Smooth muscle cell (in vitro differentiated cells): ENCODE data around the gene KCNQ4. TPM values are rescaled to one million over a fixed set of nuclear protein-coding genes. Genes with fewer than 3 reads are reported as not detected.

Source experiments
- DNase-seq: peaks from one replicate; lab custom pipeline; 2025; ENCODE audit not compliant: unreplicated experiment; lab: John Stamatoyannopoulos, UW
- H2AFZ ChIP-seq: fragments of 200-600 bp; sonication (generic); 2 replicates; pipeline ENCODE4 v1.6.0; 2016; ENCODE audit warnings: antibody characterized with exemption, low read depth, mild to moderate bottlenecking
- H3F3A ChIP-seq: fragments of 200-600 bp; sonication (generic); 2 replicates; pipeline ENCODE4 v1.6.0; 2017; ENCODE audit warnings: antibody characterized with exemption, low read depth
- H3K27ac ChIP-seq: fragments of 200-600 bp; sonication (generic); 2 replicates; pipeline ENCODE4 v1.5.1; 2016; ENCODE audit warnings: low read depth, mild to moderate bottlenecking
- H3K27me3 ChIP-seq: fragments of 200-600 bp; sonication (generic); 2 replicates; pipeline ENCODE4 v1.6.1; 2016; ENCODE audit warnings: low read depth, mild to moderate bottlenecking
- H3K36me3 ChIP-seq: fragments of 200-600 bp; sonication (generic); 2 replicates; pipeline ENCODE4 v1.5.1; 2016; ENCODE audit warnings: low read depth
- H3K4me1 ChIP-seq: fragments of 200-600 bp; sonication (generic); 2 replicates; pipeline ENCODE4 v1.5.1; 2016; ENCODE audit warnings: low read depth
- H3K4me2 ChIP-seq: fragments of 200-600 bp; sonication (generic); 2 replicates; pipeline ENCODE4 v1.6.0; 2016; ENCODE audit warnings: mild to moderate bottlenecking
- H3K4me3 ChIP-seq: fragments of 200-600 bp; sonication (generic); 2 replicates; pipeline ENCODE4 v1.5.1; 2016; ENCODE audit warnings: mild to moderate bottlenecking
- H3K79me2 ChIP-seq: fragments of 200-600 bp; sonication (generic); 2 replicates; pipeline ENCODE4 v1.6.0; 2016; ENCODE audit warnings: low read depth, mild to moderate bottlenecking
- H3K9ac ChIP-seq: fragments of 200-600 bp; sonication (generic); 2 replicates; pipeline ENCODE4 v1.6.0; 2016; ENCODE audit warnings: low read depth
- H3K9me3 ChIP-seq: fragments of 200-600 bp; sonication (generic); replicated peaks from 2 replicates; pipeline ENCODE4 v1.5.1; 2016; ENCODE audit warnings: low read depth
- H4K20me1 ChIP-seq: fragments of 200-600 bp; sonication (generic); 2 replicates; pipeline ENCODE4 v1.6.0; 2016; ENCODE audit warnings: low read depth
- WGBS: methylation state at CpG from one replicate; pipeline ENCODE4 v1.1.7; 2016; ENCODE audit warnings: low lambda C conversion rate; 5-methylcytosine and 5-hydroxymethylcytosine counted together
- polyA plus RNA-seq: library from polyadenylated mRNA; unstranded; fragments of >200 nt; fragmentation: Nextera tagmentation; extraction: Ambion mirVana; gene quantifications from 2 replicates; pipeline ENCODE4 v1.2.1, GENCODE V29; 2016
- total RNA-seq: library from RNA; depleted of rRNA; stranded (reverse); fragments of >200 nt; gene quantifications from 2 replicates; pipeline ENCODE4 v1.2.3, GENCODE V29; 2014
- TF ChIP-seq, protein P1 (sequence below): fragments of 200-600 bp; sonication (generic); IDR thresholded peaks from 2 replicates; pipeline ENCODE4 v1.5.1; 2017; ENCODE audit warnings: borderline replicate concordance, mild to moderate bottlenecking, antibody characterized with exemption; ENCODE audit not compliant: insufficient read depth, poor library complexity, severe bottlenecking

Gene KCNQ4
- total and polyA plus RNA-seq, 2 experiments from 2014 or later = 0.06 TPM; not detected in 1

DNA sequence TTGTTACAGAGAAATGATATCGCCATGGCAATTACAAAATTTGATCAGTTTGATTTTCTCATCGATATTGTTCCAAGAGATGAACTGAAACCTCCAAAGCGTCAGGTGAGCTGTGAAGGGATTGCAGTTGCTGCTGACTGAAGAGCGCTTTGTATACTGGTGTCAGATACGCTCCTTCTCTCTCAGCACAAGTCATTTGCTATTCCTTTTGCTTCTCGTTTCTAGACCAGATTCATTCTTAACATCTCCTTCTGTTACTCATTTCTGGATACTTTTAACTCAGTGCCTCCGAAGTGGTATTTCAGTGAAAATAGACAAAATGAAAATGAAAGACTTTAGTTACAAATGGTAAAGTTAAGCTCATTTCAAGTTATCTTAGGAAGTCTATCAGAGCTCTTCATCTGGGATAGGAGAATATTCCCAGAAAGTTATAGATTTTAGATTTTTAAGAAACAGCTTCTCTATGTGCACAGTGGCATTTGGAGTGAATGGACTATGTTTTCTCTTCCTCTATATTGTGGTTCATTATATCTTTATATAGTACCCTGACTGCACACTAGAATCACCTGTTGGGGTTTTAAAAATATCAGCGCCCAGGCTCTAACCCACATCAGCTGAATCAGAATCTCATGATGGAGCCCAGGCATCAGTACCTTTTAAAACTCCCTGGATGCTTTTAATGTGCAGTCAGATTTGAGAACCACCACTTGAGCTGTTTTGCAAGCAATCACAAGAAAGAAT, 30.3 kb upstream of the KCNQ4 start:
- 97% methylated on average over 8 of the region's 8 CpGs for WGBS
- Histone ChIP-seq H3K9ac (no peak overlapping the region), H3K27me3 (no peaks in the 10 kb centered on the region), H3K9me3 (no peaks in the 10 kb centered on the region), H3K4me1 (no peaks in the 10 kb centered on the region), H3K4me3 (no peak overlapping the region), H3K27ac (no peak overlapping the region), H4K20me1 (peaks cover 96% of the 10 kb centered on the region), H3K36me3 (peaks cover 14% of the 10 kb centered on the region), H3K79me2 (no peaks in the 10 kb centered on the region), H2AFZ (no peak overlapping the region), H3K4me2 (no peak overlapping the region), H3F3A (no peaks in the 10 kb centered on the region)
- TF ChIP-seq, protein P1, sequence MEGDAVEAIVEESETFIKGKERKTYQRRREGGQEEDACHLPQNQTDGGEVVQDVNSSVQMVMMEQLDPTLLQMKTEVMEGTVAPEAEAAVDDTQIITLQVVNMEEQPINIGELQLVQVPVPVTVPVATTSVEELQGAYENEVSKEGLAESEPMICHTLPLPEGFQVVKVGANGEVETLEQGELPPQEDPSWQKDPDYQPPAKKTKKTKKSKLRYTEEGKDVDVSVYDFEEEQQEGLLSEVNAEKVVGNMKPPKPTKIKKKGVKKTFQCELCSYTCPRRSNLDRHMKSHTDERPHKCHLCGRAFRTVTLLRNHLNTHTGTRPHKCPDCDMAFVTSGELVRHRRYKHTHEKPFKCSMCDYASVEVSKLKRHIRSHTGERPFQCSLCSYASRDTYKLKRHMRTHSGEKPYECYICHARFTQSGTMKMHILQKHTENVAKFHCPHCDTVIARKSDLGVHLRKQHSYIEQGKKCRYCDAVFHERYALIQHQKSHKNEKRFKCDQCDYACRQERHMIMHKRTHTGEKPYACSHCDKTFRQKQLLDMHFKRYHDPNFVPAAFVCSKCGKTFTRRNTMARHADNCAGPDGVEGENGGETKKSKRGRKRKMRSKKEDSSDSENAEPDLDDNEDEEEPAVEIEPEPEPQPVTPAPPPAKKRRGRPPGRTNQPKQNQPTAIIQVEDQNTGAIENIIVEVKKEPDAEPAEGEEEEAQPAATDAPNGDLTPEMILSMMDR = no peak
- DNase-seq = no peak

DNA sequence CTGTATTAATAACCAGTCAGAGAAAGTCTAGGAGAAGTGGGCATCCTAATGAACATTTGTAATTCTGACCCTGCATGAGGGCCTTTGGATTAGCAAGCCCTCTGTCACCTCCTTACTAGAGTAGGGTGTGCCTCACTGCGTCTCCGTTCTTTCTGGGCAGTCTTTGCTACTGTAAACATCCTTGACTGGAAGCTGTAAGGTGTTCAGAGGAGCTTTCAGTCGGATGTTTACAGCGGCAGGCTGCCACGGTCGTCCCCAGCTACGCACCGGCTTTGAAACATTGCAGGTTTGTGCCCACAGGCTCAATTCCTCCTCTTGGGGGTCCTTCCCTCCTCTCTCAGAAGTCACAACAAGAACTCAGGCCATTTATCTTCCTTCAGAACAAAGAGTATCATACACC, 29.4 kb upstream of the KCNQ4 start:
- DNase-seq = no peak
- no peak overlapping the region for H3K9ac ChIP-seq
- TF ChIP-seq, protein P1 = no peak
- H3K4me1 ChIP-seq = no peaks in the 10 kb centered on the region
- no peaks in the 10 kb centered on the region for H3K9me3 ChIP-seq
- 97% methylated on average over 8 of the region's 8 CpGs for WGBS
- no peak overlapping the region for H2AFZ ChIP-seq
- no peaks in the 10 kb centered on the region for H3F3A ChIP-seq
- H3K36me3 ChIP-seq = peaks cover 20% of the 10 kb centered on the region
- no peaks in the 10 kb centered on the region for H3K79me2 ChIP-seq
- no peak overlapping the region for H3K4me2 ChIP-seq
- no peak overlapping the region for H3K4me3 ChIP-seq
- no peaks in the 10 kb centered on the region for H3K27me3 ChIP-seq
- H3K27ac ChIP-seq = no peak overlapping the region
- H4K20me1 ChIP-seq = peaks cover 93% of the 10 kb centered on the region

DNA sequence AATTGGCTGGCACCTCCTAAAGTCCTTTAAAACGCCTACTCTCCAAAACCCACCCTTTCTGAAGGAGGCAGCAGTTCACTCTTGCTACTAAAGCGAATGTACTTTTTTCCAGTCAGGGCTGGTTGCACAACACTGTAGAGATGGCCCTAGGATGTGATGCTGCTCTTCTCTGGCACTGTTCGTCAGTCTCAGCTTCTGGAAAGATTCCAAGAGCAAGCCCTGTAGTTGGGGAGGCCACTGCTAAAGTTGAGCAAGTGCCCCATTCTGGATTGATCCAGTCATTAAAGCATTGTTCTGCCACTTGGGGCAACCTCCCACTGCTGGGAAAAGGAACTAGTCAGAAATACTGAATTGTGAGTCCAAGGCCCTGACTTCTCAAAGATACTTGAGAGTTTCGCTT, 28.5 kb upstream of the KCNQ4 start:
- Histone ChIP-seq H3K9me3 (no peaks in the 10 kb centered on the region), H4K20me1 (peaks cover 84% of the 10 kb centered on the region), H3K4me2 (no peak overlapping the region), H3K36me3 (peaks cover 20% of the 10 kb centered on the region), H3K4me1 (no peaks in the 10 kb centered on the region), H3K79me2 (no peaks in the 10 kb centered on the region), H3K4me3 (no peak overlapping the region), H3F3A (no peaks in the 10 kb centered on the region), H3K9ac (no peak overlapping the region), H3K27ac (no peak overlapping the region), H2AFZ (no peak overlapping the region), H3K27me3 (no peaks in the 10 kb centered on the region)
- TF ChIP-seq, protein P1 = no peak
- 83% methylated on average over 4 of the region's 4 CpGs for WGBS
- DNase-seq = no peak

DNA sequence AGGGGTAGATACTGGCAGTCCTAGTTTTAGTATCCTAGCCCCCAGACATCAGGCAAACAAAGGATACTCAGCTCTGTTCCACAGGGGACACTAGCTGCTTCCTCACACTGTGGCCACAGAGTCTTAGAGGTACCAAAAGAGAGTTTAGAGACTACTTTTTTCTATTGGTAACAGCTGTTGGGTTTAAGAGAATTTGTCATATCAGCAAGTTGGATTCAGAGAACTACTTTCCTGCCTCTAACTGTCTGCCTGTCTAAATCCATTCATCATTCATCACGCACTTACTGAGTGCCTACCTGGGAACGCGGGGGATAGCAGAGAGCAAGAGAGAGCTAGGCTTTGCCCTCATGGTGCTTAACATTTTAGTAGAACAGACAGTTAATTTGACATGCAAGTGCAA, 27.1 kb upstream of the KCNQ4 start:
- no peak for DNase-seq
- Histone ChIP-seq H3K9ac (no peak overlapping the region), H3K36me3 (peaks cover 20% of the 10 kb centered on the region), H3K4me3 (no peak overlapping the region), H3K79me2 (no peaks in the 10 kb centered on the region), H3K9me3 (no peaks in the 10 kb centered on the region), H3F3A (no peaks in the 10 kb centered on the region), H4K20me1 (peaks cover 76% of the 10 kb centered on the region), H3K4me2 (no peak overlapping the region), H3K27ac (no peak overlapping the region), H3K4me1 (no peaks in the 10 kb centered on the region), H2AFZ (no peak overlapping the region), H3K27me3 (no peaks in the 10 kb centered on the region)
- TF ChIP-seq, protein P1 = no peak
- WGBS = 91% methylated on average over 3 of the region's 3 CpGs
